T-helper 2 cell treated with Interferon-gamma antibody and Interleukin-4, amounts not matched to agents 5 μg/mL and 100 μg/mL, for 36 hours (primary cell): ENCODE data around the gene GPR35.

Source experiments
- DNase-seq: peaks from one replicate; pipeline ENCODE4 v3.0.0; 2021; ENCODE audit warnings: low spot score
- H3K27ac Mint-ChIP-seq: one replicate; pipeline ENCODE4 v1.8.0; 2021; ENCODE audit warnings: mild to moderate bottlenecking, mixed read lengths
- H3K27me3 Mint-ChIP-seq: one replicate; pipeline ENCODE4 v1.8.0; 2021; ENCODE audit warnings: low read depth, mixed read lengths
- H3K36me3 Mint-ChIP-seq: one replicate; pipeline ENCODE4 v1.8.0; 2021; ENCODE audit warnings: low read depth, mixed read lengths
- H3K4me1 Mint-ChIP-seq: one replicate; pipeline ENCODE4 v1.8.0; 2021; ENCODE audit warnings: low read depth, mixed read lengths
- H3K4me3 Mint-ChIP-seq: one replicate; pipeline ENCODE4 v1.8.0; 2022; ENCODE audit warnings: mild to moderate bottlenecking, moderate library complexity, mixed read lengths
- H3K9me3 Mint-ChIP-seq: one replicate; pipeline ENCODE4 v1.8.0; 2021; ENCODE audit warnings: mixed read lengths

The GPR35 gene

DNA sequence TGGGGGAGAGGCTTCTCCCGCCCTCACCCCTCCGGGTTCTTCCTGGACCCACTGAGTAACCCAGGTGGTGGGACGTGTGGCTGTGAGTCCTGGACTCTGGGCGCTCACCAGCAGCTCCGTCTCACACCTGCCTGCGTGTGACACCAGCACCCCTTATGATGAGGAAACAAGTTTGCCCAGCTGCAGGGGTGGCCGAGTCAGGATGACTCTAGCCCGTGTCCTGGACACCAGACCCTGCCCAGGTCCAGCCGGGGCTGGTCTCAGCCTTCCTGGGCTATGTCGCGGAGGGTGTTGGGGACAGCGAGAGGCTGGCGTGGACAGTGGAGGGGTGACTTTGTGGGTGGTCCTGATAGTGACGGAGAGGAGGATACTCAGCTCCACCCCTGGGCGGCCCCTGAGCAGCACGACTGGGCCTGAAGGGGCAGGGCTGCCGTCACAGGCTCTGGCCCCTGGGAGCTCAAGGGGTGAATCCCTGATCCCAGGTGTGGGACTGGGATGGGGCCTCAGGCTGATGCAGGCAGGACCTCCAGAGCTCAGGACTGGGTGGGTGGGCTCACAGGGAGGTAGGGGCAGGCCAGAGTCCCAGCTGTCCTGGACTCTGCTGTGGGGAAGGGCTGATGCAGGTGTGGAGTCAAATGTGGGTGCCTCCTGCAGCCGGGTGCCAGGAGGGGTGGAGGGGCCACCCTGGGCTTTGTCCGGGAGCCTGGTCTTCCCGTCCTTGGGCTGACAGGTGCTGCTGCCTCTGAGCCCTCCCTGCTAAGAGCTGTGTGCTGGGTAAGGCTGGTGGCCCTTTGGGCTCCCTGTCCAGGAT lies 3.7 kb downstream of the GPR35 start:
- no peak for DNase-seq
- Mint-ChIP-seq H3K27ac (no peak overlapping the region), H3K36me3 (peaks cover 35% of the 10 kb centered on the region), H3K27me3 (no peaks in the 10 kb centered on the region), H3K4me1 (peaks cover 21% of the 10 kb centered on the region), H3K4me3 (no peak overlapping the region), H3K9me3 (peaks cover 18% of the 10 kb centered on the region)

DNA sequence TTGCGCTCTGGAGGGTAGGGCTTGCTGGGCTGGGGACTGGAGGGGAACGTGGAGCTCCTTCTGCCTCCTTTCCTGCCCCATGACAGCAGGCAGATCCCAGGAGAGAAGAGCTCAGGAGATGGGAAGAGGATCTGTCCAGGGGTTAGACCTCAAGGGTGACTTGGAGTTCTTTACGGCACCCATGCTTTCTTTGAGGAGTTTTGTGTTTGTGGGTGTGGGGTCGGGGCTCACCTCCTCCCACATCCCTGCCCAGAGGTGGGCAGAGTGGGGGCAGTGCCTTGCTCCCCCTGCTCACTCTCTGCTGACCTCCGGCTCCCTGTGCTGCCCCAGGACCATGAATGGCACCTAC lies 4.3 kb downstream of the GPR35 start:
- DNase-seq: no peak
- Mint-ChIP-seq H3K27me3 (no peaks in the 10 kb centered on the region), H3K4me3 (no peak overlapping the region), H3K4me1 (peaks cover 16% of the 10 kb centered on the region), H3K36me3 (peaks cover 38% of the 10 kb centered on the region), H3K27ac (no peak overlapping the region), H3K9me3 (peaks cover 23% of the 10 kb centered on the region)

DNA sequence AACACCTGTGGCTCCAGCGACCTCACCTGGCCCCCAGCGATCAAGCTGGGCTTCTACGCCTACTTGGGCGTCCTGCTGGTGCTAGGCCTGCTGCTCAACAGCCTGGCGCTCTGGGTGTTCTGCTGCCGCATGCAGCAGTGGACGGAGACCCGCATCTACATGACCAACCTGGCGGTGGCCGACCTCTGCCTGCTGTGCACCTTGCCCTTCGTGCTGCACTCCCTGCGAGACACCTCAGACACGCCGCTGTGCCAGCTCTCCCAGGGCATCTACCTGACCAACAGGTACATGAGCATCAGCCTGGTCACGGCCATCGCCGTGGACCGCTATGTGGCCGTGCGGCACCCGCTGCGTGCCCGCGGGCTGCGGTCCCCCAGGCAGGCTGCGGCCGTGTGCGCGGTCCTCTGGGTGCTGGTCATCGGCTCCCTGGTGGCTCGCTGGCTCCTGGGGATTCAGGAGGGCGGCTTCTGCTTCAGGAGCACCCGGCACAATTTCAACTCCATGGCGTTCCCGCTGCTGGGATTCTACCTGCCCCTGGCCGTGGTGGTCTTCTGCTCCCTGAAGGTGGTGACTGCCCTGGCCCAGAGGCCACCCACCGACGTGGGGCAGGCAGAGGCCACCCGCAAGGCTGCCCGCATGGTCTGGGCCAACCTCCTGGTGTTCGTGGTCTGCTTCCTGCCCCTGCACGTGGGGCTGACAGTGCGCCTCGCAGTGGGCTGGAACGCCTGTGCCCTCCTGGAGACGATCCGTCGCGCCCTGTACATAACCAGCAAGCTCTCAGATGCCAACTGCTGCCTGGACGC lies 4.9 kb downstream of the GPR35 start:
- DNase-seq: no peak

GRCh38 chr2:240630771-240631547 lies 5.7 kb downstream of the GPR35 start:
- Mint-ChIP-seq H3K4me1 (peaks cover 8% of the 10 kb centered on the region), H3K4me3 (no peak overlapping the region), H3K9me3 (peaks cover 27% of the 10 kb centered on the region), H3K36me3 (peaks cover 40% of the 10 kb centered on the region), H3K27ac (no peak overlapping the region), H3K27me3 (no peaks in the 10 kb centered on the region)
- no peak for DNase-seq

More for the DNA sequence above, 4.9 kb downstream of the GPR35 start:
- Mint-ChIP-seq H3K9me3 (peaks cover 27% of the 10 kb centered on the region), H3K27me3 (no peaks in the 10 kb centered on the region), H3K36me3 (peaks cover 40% of the 10 kb centered on the region), H3K4me1 (peaks cover 10% of the 10 kb centered on the region), H3K4me3 (no peak overlapping the region), H3K27ac (no peak overlapping the region)

- peaks cover 39% of the 10 kb centered on the region for H3K36me3 Mint-ChIP-seq
- no peak for DNase-seq
- H3K4me1 Mint-ChIP-seq: peaks cover 5% of the 10 kb centered on the region
- peaks cover 27% of the 10 kb centered on the region for H3K9me3 Mint-ChIP-seq
- H3K27ac Mint-ChIP-seq: no peak overlapping the region
- H3K27me3 Mint-ChIP-seq: no peaks in the 10 kb centered on the region
- H3K4me3 Mint-ChIP-seq: no peak overlapping the region
Measured at GRCh38 chr2:240631548-240632305, 6.4 kb downstream of the GPR35 start.

DNA sequence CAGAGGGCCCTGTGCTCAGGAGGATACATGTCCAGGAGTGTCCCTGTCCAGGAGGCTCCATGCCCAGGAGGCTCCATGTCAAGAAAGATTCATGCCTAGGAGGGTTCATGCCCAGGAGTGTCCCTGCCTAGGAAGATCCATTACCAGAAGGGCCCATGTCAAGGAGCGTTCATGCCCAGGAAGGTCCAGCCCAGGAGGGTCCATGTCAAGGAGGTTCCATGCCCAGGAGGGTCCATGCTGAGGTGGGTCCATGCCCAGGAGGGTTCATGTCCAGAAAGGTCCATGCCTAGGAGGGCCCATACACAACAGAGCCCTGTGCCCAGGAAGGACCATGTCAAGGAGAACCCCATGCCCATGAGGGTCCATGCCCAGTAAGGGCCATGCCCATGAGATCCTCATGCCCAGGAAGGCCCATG lies 7.0 kb downstream of the GPR35 start:
- no peak for DNase-seq
- Mint-ChIP-seq H3K27ac (no peak overlapping the region), H3K36me3 (peaks cover 36% of the 10 kb centered on the region), H3K4me1 (no peaks in the 10 kb centered on the region), H3K4me3 (no peak overlapping the region), H3K9me3 (peaks cover 27% of the 10 kb centered on the region), H3K27me3 (no peaks in the 10 kb centered on the region)

DNA sequence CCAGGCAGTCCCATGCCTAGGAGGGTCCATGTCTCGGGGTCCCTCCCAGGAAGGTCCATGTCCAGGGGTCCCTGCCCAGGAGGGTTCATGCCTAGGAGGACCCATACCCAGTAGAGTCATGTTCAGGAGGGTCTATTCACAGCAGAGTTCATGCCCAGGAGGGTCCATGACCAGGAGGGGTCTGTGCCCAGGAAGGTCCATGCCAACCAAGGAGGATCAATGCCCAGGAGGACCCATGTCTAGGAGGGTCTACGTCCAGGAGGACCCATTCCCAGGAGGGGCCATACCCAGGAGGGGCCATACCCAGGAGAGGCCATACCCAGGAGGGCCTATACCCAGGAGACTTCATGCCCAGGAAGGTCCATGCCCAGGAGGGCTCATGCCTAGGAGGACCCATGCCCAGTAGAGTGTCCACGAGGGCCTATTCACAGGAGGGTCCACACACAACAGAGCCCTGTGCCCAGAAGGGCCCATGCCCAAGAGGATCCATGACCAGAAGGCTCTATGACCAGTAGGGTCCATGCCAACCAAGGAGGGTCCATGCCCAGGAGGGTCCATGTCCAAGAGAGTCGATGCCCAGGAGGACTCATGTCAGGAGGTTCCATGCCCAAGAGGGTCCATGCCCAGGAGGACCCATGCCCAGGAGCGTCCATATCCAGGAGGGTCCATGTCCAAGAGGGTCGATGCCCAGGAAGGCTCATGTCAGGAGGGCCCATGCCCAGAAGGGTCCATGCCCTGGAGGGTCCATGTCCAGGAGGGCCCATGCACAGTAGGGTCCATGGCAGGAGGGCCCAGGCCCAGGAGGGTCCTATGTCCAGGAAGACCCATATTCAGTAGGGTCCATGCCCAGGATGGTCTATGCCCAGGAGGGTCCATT lies 10.1 kb downstream of the GPR35 start:
- no peak for DNase-seq
- Mint-ChIP-seq H3K9me3 (peaks cover 27% of the 10 kb centered on the region), H3K36me3 (peaks cover 32% of the 10 kb centered on the region), H3K27me3 (peaks cover 3% of the 10 kb centered on the region), H3K4me1 (no peaks in the 10 kb centered on the region), H3K4me3 (no peak overlapping the region), H3K27ac (no peak overlapping the region)

DNA sequence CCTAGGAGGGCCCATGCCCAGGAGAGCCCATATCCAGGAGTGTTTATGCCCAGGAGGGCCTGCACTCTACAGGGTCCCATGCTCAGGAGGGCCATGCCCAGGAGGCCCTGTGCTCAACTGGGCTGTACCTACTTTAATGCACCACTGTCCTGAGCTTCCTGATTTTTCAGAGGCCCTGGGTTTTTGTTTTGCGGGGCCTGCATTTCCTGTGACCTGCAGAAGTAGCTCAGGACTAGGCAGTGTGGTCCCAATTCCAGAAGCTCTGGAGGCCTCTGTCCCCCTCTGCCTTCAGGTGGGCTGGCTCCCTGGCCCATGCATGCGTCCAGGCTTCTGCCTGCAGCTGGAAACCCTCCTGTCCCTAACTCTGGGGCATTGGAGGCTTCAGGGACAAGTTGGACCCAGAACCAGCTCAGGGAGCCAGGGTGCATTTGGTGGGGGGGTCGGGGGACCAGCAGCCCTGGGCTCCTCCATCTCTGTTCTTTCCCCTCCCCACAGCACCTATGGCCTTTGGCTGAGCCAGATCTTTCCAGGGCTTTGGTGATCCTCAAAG lies 10.8 kb downstream of the GPR35 start:
- peaks cover 27% of the 10 kb centered on the region for H3K9me3 Mint-ChIP-seq
- peaks cover 28% of the 10 kb centered on the region for H3K36me3 Mint-ChIP-seq
- H3K4me1 Mint-ChIP-seq: no peaks in the 10 kb centered on the region
- DNase-seq: no peak
- no peak overlapping the region for H3K27ac Mint-ChIP-seq
- no peak overlapping the region for H3K4me3 Mint-ChIP-seq
- peaks cover 3% of the 10 kb centered on the region for H3K27me3 Mint-ChIP-seq

DNA sequence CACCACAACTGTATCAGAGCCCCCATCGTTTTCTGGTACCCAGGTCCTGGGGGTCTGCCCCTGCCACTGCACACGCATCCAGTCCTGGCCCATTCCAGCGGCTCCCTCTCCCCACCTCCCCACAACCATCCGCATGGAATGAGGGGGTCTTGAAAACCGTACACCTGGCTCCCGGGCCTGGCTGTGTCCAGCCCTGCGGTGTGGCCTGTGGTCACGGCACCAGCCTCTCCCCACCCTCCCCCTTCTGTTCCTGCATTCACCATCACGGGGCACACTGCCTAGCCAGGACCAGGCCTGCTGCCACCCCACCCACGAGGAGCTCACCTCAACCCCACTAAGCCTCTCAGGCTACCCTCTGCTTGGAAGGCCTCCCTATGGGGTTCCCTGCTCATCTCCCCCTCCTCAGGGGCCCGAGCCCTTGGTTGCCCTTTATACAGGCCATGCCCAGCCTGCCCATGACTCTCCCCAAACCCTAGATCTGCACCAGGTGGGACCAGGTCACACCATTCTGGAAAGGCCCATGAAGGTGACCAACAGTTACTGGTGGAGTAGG lies 11.4 kb downstream of the GPR35 start:
- H3K27ac Mint-ChIP-seq: no peak overlapping the region
- H3K9me3 Mint-ChIP-seq: peaks cover 27% of the 10 kb centered on the region
- no peak for DNase-seq
- no peak overlapping the region for H3K4me3 Mint-ChIP-seq
- no peaks in the 10 kb centered on the region for H3K4me1 Mint-ChIP-seq
- peaks cover 3% of the 10 kb centered on the region for H3K27me3 Mint-ChIP-seq
- peaks cover 25% of the 10 kb centered on the region for H3K36me3 Mint-ChIP-seq

DNA sequence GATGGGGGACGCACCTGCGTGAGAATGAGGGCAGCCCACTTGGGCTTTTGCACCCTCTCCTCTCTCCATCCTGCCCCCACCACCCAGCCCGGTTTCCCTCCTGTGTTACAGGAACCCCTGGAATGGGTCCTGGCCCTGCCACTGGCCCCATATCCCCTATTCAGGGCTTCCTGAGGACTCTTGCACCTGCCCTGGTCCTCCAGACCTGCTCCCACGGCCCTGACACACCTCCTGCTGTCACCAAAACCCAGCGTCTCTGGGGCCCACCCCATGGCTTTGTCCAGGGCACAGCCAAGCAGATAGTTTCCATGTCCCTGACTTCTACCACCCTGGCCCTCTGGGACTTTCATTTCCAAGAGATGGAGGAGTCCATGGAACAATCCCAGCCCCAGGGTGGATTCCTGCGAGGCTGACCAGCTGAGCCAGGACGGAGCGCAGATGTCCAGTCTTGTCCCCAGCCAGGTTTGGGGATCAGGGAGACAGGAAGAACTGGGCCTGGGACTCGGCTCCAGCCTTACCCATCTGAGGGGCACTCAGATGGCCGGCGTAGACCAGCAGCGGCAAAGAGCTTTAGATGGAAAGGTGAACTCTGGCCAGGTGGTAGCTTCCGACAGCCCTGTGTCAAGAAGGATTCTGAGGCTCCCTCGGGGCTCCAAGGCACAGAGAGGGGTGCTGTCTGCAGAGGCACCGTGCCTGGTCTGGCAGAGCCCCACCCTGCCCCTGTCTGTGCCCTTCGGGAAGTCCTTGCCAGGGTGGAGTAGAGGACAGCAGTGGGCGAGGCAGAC lies 12.0 kb downstream of the GPR35 start:
- Mint-ChIP-seq H3K36me3 (peaks cover 18% of the 10 kb centered on the region), H3K4me3 (no peak overlapping the region), H3K9me3 (peaks cover 24% of the 10 kb centered on the region), H3K27me3 (peaks cover 3% of the 10 kb centered on the region), H3K27ac (no peak overlapping the region), H3K4me1 (no peaks in the 10 kb centered on the region)
- DNase-seq: no peak

DNA sequence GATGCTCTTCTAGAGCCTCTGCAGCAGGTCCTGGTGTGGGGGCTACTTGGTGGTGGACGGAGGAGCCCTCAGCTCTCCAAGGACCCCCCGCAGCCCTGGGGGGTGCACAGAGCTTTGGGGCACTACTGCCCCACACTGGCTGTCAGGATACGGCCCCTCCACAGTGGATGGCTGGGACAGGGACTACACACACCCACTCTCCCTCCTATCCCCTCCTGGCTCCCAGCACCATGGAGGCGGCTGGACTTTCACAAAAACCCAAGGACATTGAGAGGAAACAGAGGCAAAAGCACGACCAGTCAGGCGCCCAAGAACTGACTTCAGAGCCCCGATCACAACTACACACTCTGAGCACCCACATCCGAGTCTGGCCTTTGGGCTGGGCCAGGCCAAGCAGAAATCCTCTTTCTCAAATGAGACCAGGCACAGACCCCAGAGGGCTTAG lies 12.6 kb downstream of the GPR35 start:
- peaks cover 3% of the 10 kb centered on the region for H3K27me3 Mint-ChIP-seq

More for the DNA sequence above, 12.6 kb downstream of the GPR35 start:
- peaks cover 18% of the 10 kb centered on the region for H3K9me3 Mint-ChIP-seq
- DNase-seq: no peak
- no peaks in the 10 kb centered on the region for H3K4me1 Mint-ChIP-seq
- peaks cover 12% of the 10 kb centered on the region for H3K36me3 Mint-ChIP-seq
- H3K27ac Mint-ChIP-seq: no peak overlapping the region
- no peak overlapping the region for H3K4me3 Mint-ChIP-seq
